K562 (cell line): ENCODE measurements around the gene PREX1. TPM values are rescaled to one million over a fixed set of nuclear protein-coding genes. Genes with fewer than 3 reads are reported as not detected.

Source experiments
- ATAC-seq: fragments of 200-7000 bp; cut with Tn5 transposase; 3 replicates; pipeline ENCODE4 v1.9.1; 2020; ENCODE audit warnings: moderate library complexity
- BruUV-seq: library from RNA; stranded (reverse); fragments of 400-500 nt; replicated peaks from 2 replicates; lab custom pipeline; 2021; lab: Mats Ljungman, UMichigan
- CTCF ChIA-PET: fragments of 300-600 bp; formaldehyde crosslinking; extraction: SDS; loops from one replicate; lab custom pipeline; 2021; ENCODE audit warnings: low intra/inter-chr PET ratio; lab: Yijun Ruan, JAX
- POLR2A ChIA-PET: fragments of 300-600, 350-650 bp; sonication (Branson Sonifier 250); formaldehyde crosslinking; extraction: SDS; loops from one replicate; lab custom pipeline; 2021; ENCODE audit warnings: antibody characterized with exemption, inconsistent platforms; lab: Yijun Ruan, JAX
- DNase-seq, 4 experiments: peaks; one replicate each; pipeline versions ENCODE4 v3.0.0 to v3.0.0-alpha.2; 2011 to 2018; ENCODE audit warnings: low spot score in 3 of 4, mixed read lengths in 3 of 4; ENCODE audit errors: extremely low read depth in 1 of 4
- FAIRE-seq: peaks from 2 replicates; lab custom pipeline; 2011; peaks lifted over from hg19 to GRCh38; lab: Jason Lieb, UNC
- H2AFZ ChIP-seq: 2 replicates; pipeline ENCODE4 v1.6.0; 2011; ENCODE audit warnings: low read depth, low read length, control low read depth, inconsistent platforms
- H3K27ac ChIP-seq: fragments of 200-600 bp; 3 replicates; pipeline ENCODE4 v1.8.0; 2011; ENCODE audit warnings: low read depth, mild to moderate bottlenecking, control low read depth, inconsistent platforms, low read length, moderate library complexity, mixed read lengths; ENCODE audit errors: extremely low read depth
- H3K27me3 ChIP-seq, 2 experiments: fragments of 300-600 bp in 1 of 2; 2 replicates in 1 of 2; 3 replicates in 1 of 2; pipeline versions ENCODE4 v1.6.0 to v1.8.0; 2011; ENCODE audit warnings: inconsistent platforms in 2 of 2, low read length in 2 of 2, mild to moderate bottlenecking in 1 of 2, mixed read lengths in 1 of 2, moderate library complexity in 1 of 2; ENCODE audit not compliant: control insufficient read depth in 2 of 2, insufficient read depth in 2 of 2
- H3K36me3 ChIP-seq: fragments of 300-600 bp; 3 replicates; pipeline ENCODE4 v1.8.0; 2011; ENCODE audit warnings: mild to moderate bottlenecking, low read length, inconsistent platforms; ENCODE audit not compliant: control insufficient read depth, insufficient read depth
- H3K4me1 ChIP-seq, 2 experiments: fragments of 200-600 bp in 1 of 2; replicated peaks in 1 of 2; 2 replicates in 1 of 2; 3 replicates in 1 of 2; pipeline versions ENCODE4 v1.5.1 to v1.8.0; 2011; ENCODE audit warnings: inconsistent platforms in 2 of 2, low read length in 2 of 2, mild to moderate bottlenecking in 1 of 2, mixed read lengths in 1 of 2, moderate library complexity in 1 of 2; ENCODE audit not compliant: control insufficient read depth in 2 of 2, insufficient read depth in 2 of 2
- H3K4me2 ChIP-seq: 2 replicates; pipeline ENCODE4 v1.6.1; 2011; ENCODE audit warnings: low read length, control low read depth, inconsistent platforms, mixed read lengths; ENCODE audit not compliant: insufficient read depth
- H3K4me3 ChIP-seq: fragments of 200-600 bp; sonication (generic), shearing (Covaris generic); 2 replicates; pipeline ENCODE4 v1.5.1; 2016; ENCODE audit warnings: control low read depth, inconsistent platforms
- H3K79me2 ChIP-seq: fragments of 200-600 bp; 3 replicates; pipeline ENCODE4 v1.8.0; 2011; ENCODE audit warnings: low read length, inconsistent platforms; ENCODE audit not compliant: control insufficient read depth, insufficient read depth
- H3K9ac ChIP-seq, 2 experiments: 2 replicates each; pipeline versions ENCODE4 v1.6.0 to v1.6.1; 2011; ENCODE audit warnings: low read depth in 2 of 2, low read length in 2 of 2, control low read depth in 1 of 2, inconsistent platforms in 1 of 2, mild to moderate bottlenecking in 1 of 2, mixed read lengths in 1 of 2; ENCODE audit not compliant: insufficient read depth in 1 of 2
- H3K9me1 ChIP-seq: one replicate; pipeline ENCODE4 v1.6.0; 2011; ENCODE audit warnings: inconsistent platforms, mild to moderate bottlenecking, low read length, moderate library complexity; ENCODE audit not compliant: control insufficient read depth, insufficient read depth
- H3K9me3 ChIP-seq: replicated peaks from 2 replicates; pipeline ENCODE4 v1.5.1; 2011; ENCODE audit warnings: low read depth, low read length, inconsistent platforms; ENCODE audit not compliant: control insufficient read depth, insufficient read depth
- H4K20me1 ChIP-seq: replicated peaks from 2 replicates; pipeline ENCODE4 v1.6.1; 2011; ENCODE audit warnings: low read length, inconsistent platforms, mixed read lengths; ENCODE audit not compliant: control insufficient read depth, insufficient read depth
- ZNF280B ChIP-seq: fragments of 250-450 bp; sonication (Bioruptor Pico); IDR thresholded peaks from 2 replicates; pipeline ENCODE4 v1.5.1; 2021; ENCODE audit warnings: mild to moderate bottlenecking
- WGBS: fragments of 100-300 bp; shearing (Covaris generic); methylation state at CpG from one replicate; pipeline ENCODE4 v1.1.6; 2016; ENCODE audit warnings: low coverage, mixed read lengths; ENCODE audit not compliant: insufficient coverage; ENCODE audit errors: missing lambda C conversion rate; 5-methylcytosine and 5-hydroxymethylcytosine counted together
- in situ Hi-C: fragments of 300-500 bp; cut with MboI; formaldehyde crosslinking; loops from 4 replicates; pipeline ENCODE4 v1.15.0; 2018; ENCODE audit warnings: inconsistent platforms, mixed read lengths
- intact Hi-C: fragments of 100-400 bp; cut with micrococcal nuclease; formaldehyde crosslinking; loops from 2 replicates; pipeline ENCODE4 v1.14.2; 2022
- polyA plus RNA-seq, 8 experiments: library from polyadenylated mRNA; depleted of rRNA in 4 of 8; stranded (reverse) in 5 of 8; unstranded in 3 of 8; fragments of >200 nt; fragmentation: Nextera tagmentation in 2 of 8; fragmentation: Illumina TruSeq in 1 of 8; extraction: Ambion mirVana in 2 of 8; extraction: Trizol in 1 of 8; gene quantifications; 2 replicates each; pipeline versions ENCODE4 v1.2.1 to v1.2.3, GENCODE V29; 2011 to 2014; ENCODE audit warnings: inconsistent platforms in 1 of 8, missing spikeins in 1 of 8
- total RNA-seq, 7 experiments: library from RNA; depleted of rRNA in 6 of 7; stranded (reverse); fragments of >200 nt in 6 of 7; fragmentation: Illumina TruSeq in 2 of 7; extraction: Trizol in 2 of 7; gene quantifications; 2 replicates each; pipeline versions ENCODE4 v1.2.1 to v1.2.3, GENCODE V29; 2011 to 2021; ENCODE audit warnings: low replicate concordance in 1 of 7
- TF ChIP-seq, protein P1 (sequence below), 3 experiments: fragments of 200-800 bp in 1 of 3; fragments of 250-450 bp in 1 of 3; fragments of 450-650 bp in 1 of 3; sonication (Bioruptor Pico) in 1 of 3; sonication (Bioruptor generic) in 1 of 3; formaldehyde crosslinking in 1 of 3; IDR thresholded peaks; 2 replicates each; pipeline versions ENCODE4 v1.6.1 to v1.8.0; 2016 to 2022; ENCODE audit warnings: mild to moderate bottlenecking in 2 of 3, missing genetic modification characterization in 2 of 3, missing compliant biosample characterization in 1 of 3, moderate library complexity in 1 of 3

PREX1 gene
- total and polyA plus RNA-seq, 9 of the 15 experiments (the other 6 are each of a cell fraction or from before 2014, with no cell fraction given): 0.37 to 10.4 (median 4.8) TPM

- ATAC-seq (no peak), FAIRE-seq (no peak), DNase-seq (no peak)
- no peak overlapping the region for H3K4me3 ChIP-seq
- H3K4me1 ChIP-seq: peaks cover 0 to 14% of the 10 kb centered on the region in 2 experiments; a peak in 1 of 5 replicates
- intact Hi-C loops: no loop called here
- POLR2A ChIA-PET: no interaction called here
- H2AFZ ChIP-seq: no peak overlapping the region
- H3K79me2 ChIP-seq: no peaks in the 10 kb centered on the region
- TF ChIP-seq, protein P1, sequence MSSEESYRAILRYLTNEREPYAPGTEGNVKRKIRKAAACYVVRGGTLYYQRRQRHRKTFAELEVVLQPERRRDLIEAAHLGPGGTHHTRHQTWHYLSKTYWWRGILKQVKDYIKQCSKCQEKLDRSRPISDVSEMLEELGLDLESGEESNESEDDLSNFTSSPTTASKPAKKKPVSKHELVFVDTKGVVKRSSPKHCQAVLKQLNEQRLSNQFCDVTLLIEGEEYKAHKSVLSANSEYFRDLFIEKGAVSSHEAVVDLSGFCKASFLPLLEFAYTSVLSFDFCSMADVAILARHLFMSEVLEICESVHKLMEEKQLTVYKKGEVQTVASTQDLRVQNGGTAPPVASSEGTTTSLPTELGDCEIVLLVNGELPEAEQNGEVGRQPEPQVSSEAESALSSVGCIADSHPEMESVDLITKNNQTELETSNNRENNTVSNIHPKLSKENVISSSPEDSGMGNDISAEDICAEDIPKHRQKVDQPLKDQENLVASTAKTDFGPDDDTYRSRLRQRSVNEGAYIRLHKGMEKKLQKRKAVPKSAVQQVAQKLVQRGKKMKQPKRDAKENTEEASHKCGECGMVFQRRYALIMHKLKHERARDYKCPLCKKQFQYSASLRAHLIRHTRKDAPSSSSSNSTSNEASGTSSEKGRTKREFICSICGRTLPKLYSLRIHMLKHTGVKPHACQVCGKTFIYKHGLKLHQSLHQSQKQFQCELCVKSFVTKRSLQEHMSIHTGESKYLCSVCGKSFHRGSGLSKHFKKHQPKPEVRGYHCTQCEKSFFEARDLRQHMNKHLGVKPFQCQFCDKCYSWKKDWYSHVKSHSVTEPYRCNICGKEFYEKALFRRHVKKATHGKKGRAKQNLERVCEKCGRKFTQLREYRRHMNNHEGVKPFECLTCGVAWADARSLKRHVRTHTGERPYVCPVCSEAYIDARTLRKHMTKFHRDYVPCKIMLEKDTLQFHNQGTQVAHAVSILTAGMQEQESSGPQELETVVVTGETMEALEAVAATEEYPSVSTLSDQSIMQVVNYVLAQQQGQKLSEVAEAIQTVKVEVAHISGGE (CRISPR knock-in tag; IDR thresholded peaks at IDR 0.05): 0 out of 6 replicates have a peak, but pooled peaks of 1 of the 3 experiments have one; percentile 2
- no peak for TF ChIP-seq ZNF280B (CRISPR knock-in tag)
- peaks cover 10% of the 10 kb centered on the region; the same call in 1 of the 2 replicates for H4K20me1 ChIP-seq
- no peaks in the 10 kb centered on the region; the same call in 2 of the 3 replicates for H3K36me3 ChIP-seq
- no peak overlapping the region for H3K27ac ChIP-seq
- H3K27me3 ChIP-seq: no peaks in the 10 kb centered on the region
- H3K9me1 ChIP-seq: no peaks in the 10 kb centered on the region
- BruUV-seq: no TSS peak
- in situ Hi-C loops: loop anchor here (5.0 kb wide), 1 partner anchor 249 kb away; no protein-coding TSS in a partner anchor
- no peak overlapping the region for H3K4me2 ChIP-seq
- 35% methylated on average over 8 of the region's 8 CpGs for WGBS
- H3K9me3 ChIP-seq: no peaks in the 10 kb centered on the region
- H3K9ac ChIP-seq: no peak overlapping the region
- CTCF ChIA-PET: interaction anchor here (1.0 to 4.6 kb wide), 2 partner anchors 40 to 246 kb away, joined by 3 to 111 read pairs; no protein-coding TSS in a partner anchor
These were observed 169.3 kb downstream of the PREX1 start for GRCh38 chr20:48658505-48658904.
